Liver (tissue), 9 donors: ENCODE data around the gene CDC14A. TPM values are rescaled to one million over a fixed set of nuclear protein-coding genes. Genes with fewer than 3 reads are reported as not detected.

ENCODE experiments used
- DNase-seq: peaks from one replicate; pipeline ENCODE4 v3.0.0-alpha.2; 2017; ENCODE audit warnings: low spot score
- H3K27ac ChIP-seq, 2 donors: one replicate each; pipeline ENCODE4 v1.7.0; 2013; ENCODE audit warnings: inconsistent platforms in 2 of 2, low read length in 2 of 2, control low read depth in 1 of 2, low read depth in 1 of 2, mild to moderate bottlenecking in 1 of 2
- H3K27me3 ChIP-seq, 4 donors: one replicate each; pipeline versions ENCODE4 v1.6.1 to v1.7.0; 2013; ENCODE audit warnings: low read length in 3 of 4, inconsistent platforms in 1 of 4, mild to moderate bottlenecking in 1 of 4, moderate library complexity in 1 of 4; ENCODE audit not compliant: control insufficient read depth in 4 of 4, insufficient read depth in 4 of 4
- H3K36me3 ChIP-seq, 4 donors: one replicate each; pipeline versions ENCODE4 v1.6.1 to v1.7.0; 2013; ENCODE audit warnings: low read length in 3 of 4, mild to moderate bottlenecking in 3 of 4, low read depth in 1 of 4, moderate library complexity in 1 of 4; ENCODE audit not compliant: control insufficient read depth in 4 of 4, insufficient read depth in 3 of 4
- H3K4me1 ChIP-seq, 4 donors: one replicate each; pipeline versions ENCODE4 v1.6.1 to v1.7.0; 2013; ENCODE audit warnings: low read length in 3 of 4, mild to moderate bottlenecking in 3 of 4, moderate library complexity in 1 of 4; ENCODE audit not compliant: control insufficient read depth in 4 of 4, insufficient read depth in 4 of 4
- H3K4me3 ChIP-seq, 3 donors: one replicate each; pipeline versions ENCODE4 v1.6.1 to v1.7.0; 2013; ENCODE audit warnings: low read length in 3 of 3, control low read depth in 1 of 3, low read depth in 1 of 3, mild to moderate bottlenecking in 1 of 3
- H3K9ac ChIP-seq, 2 donors: one replicate each; pipeline ENCODE4 v1.7.0; 2013; ENCODE audit warnings: low read length in 2 of 2, mild to moderate bottlenecking in 2 of 2, moderate library complexity in 2 of 2, control low read depth in 1 of 2, low read depth in 1 of 2
- H3K9me3 ChIP-seq, 4 donors: one replicate each; pipeline versions ENCODE4 v1.6.1 to v1.7.0; 2013; ENCODE audit warnings: low read length in 3 of 4; ENCODE audit not compliant: control insufficient read depth in 4 of 4
- CTCF ChIP-seq: fragments of 150-350 bp; IDR thresholded peaks from 2 replicates; pipeline ENCODE4 v1.5.1; 2017; ENCODE audit warnings: improper control_type of control experiment, low read depth, low read length; ENCODE audit not compliant: missing input control
- EGR1 ChIP-seq, 2 donors: IDR thresholded peaks; 2 replicates each; pipeline ENCODE4 v1.6.1; 2016 to 2018; ENCODE audit warnings: antibody characterized with exemption in 2 of 2, low read depth in 2 of 2
- FOXA1 ChIP-seq: IDR thresholded peaks from 2 replicates; pipeline ENCODE4 v1.6.1; 2016; ENCODE audit warnings: antibody characterized with exemption
- FOXA2 ChIP-seq: IDR thresholded peaks from 2 replicates; pipeline ENCODE4 v1.6.1; 2016; ENCODE audit warnings: antibody characterized with exemption
- GABPA ChIP-seq, 2 donors: IDR thresholded peaks in 1 of 2; conservative IDR thresholded peaks in 1 of 2; 2 replicates each; pipeline ENCODE4 v1.6.1; 2016; ENCODE audit warnings: antibody characterized with exemption in 2 of 2, mild to moderate bottlenecking in 1 of 2, moderate library complexity in 1 of 2
- HNF4A ChIP-seq, 2 donors: conservative IDR thresholded peaks; 2 replicates each; pipeline ENCODE4 v1.6.1; 2016; ENCODE audit warnings: antibody characterized with exemption in 2 of 2, mild to moderate bottlenecking in 2 of 2
- HNF4G ChIP-seq: IDR thresholded peaks from 2 replicates; pipeline ENCODE4 v1.6.1; 2016; ENCODE audit warnings: antibody characterized with exemption
- NR2F2 ChIP-seq: IDR thresholded peaks from 2 replicates; pipeline ENCODE4 v1.6.1; 2016; ENCODE audit warnings: antibody characterized with exemption
- RAD21 ChIP-seq, 2 donors: IDR thresholded peaks; 2 replicates each; pipeline ENCODE4 v1.6.1; 2016; ENCODE audit warnings: antibody characterized with exemption in 2 of 2, mild to moderate bottlenecking in 2 of 2
- RXRA ChIP-seq, 2 donors: IDR thresholded peaks; 2 replicates each; pipeline ENCODE4 v1.6.1; 2017 to 2018; ENCODE audit warnings: antibody characterized with exemption in 2 of 2, mild to moderate bottlenecking in 1 of 2
- SP1 ChIP-seq: IDR thresholded peaks from 2 replicates; pipeline ENCODE4 v1.6.1; 2018; ENCODE audit warnings: antibody characterized with exemption, mild to moderate bottlenecking
- TAF1 ChIP-seq: conservative IDR thresholded peaks from 2 replicates; pipeline ENCODE4 v1.6.1; 2016; ENCODE audit warnings: antibody characterized with exemption, mild to moderate bottlenecking
- YY1 ChIP-seq: IDR thresholded peaks from 2 replicates; pipeline ENCODE4 v1.6.1; 2016; ENCODE audit warnings: antibody characterized with exemption, mild to moderate bottlenecking
- ZBTB33 ChIP-seq: IDR thresholded peaks from 2 replicates; pipeline ENCODE4 v1.6.1; 2016; ENCODE audit warnings: antibody characterized with exemption
- WGBS: extraction: QIAGEN DNeasy Blood & Tissue Kit; methylation state at CpG from one replicate; pipeline ENCODE4 v1.1.7; 2013; 5-methylcytosine and 5-hydroxymethylcytosine counted together
- polyA plus RNA-seq, 2 donors: library from polyadenylated mRNA; stranded (reverse) in 1 of 2; unstranded in 1 of 2; fragments of 200-250 nt in 1 of 2; fragments of >200 nt in 1 of 2; fragmentation: Nextera tagmentation in 1 of 2; extraction: Ambion mirVana in 1 of 2; gene quantifications; one replicate each; pipeline versions ENCODE4 v1.2.1 to v1.2.3, GENCODE V29; 2013 to 2015
- total RNA-seq, 2 donors: library from RNA; depleted of rRNA; stranded (reverse); fragments of >200 nt; gene quantifications; one replicate each; pipeline ENCODE4 v1.2.3, GENCODE V29; 2014
- TF ChIP-seq, protein P1 (sequence below): IDR thresholded peaks from 2 replicates; pipeline ENCODE4 v1.6.1; 2016; ENCODE audit warnings: antibody characterized with exemption, mild to moderate bottlenecking
- donor health status: healthy.
- donor health status: healthy.
- donor health status: healthy.
- donor health status: healthy.
- donor health status: healthy.

The CDC14A gene
- total and polyA plus RNA-seq, 4 donors: 0.39 to 4.1 (median 2.6) TPM

DNA sequence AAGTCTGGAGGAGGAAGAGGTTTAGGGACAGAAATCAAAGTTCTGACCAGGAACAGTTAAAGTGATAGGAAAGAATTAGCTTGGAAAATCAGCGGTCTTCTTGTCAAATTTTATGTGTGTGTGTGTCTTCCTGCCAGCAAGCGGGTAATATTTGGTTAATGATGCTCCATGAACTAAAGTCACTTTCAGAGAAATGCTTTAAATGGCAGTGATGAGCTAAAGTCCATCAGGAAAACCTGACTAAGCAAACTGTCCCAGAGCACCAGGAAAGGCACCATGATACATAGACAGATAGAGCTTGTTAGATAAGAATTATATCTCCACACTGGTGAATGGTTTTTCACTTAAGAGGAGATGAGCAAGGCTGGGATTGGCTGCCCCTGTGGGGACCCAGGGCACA, 10.0 kb upstream of the CDC14A start:
- DNase-seq: no peak
- TF ChIP-seq HNF4A (conservative IDR thresholded peaks at IDR 0.05) (peak in 1 of 2 donors; percentile 7), HNF4G (no peak)
- TF ChIP-seq, protein P1, sequence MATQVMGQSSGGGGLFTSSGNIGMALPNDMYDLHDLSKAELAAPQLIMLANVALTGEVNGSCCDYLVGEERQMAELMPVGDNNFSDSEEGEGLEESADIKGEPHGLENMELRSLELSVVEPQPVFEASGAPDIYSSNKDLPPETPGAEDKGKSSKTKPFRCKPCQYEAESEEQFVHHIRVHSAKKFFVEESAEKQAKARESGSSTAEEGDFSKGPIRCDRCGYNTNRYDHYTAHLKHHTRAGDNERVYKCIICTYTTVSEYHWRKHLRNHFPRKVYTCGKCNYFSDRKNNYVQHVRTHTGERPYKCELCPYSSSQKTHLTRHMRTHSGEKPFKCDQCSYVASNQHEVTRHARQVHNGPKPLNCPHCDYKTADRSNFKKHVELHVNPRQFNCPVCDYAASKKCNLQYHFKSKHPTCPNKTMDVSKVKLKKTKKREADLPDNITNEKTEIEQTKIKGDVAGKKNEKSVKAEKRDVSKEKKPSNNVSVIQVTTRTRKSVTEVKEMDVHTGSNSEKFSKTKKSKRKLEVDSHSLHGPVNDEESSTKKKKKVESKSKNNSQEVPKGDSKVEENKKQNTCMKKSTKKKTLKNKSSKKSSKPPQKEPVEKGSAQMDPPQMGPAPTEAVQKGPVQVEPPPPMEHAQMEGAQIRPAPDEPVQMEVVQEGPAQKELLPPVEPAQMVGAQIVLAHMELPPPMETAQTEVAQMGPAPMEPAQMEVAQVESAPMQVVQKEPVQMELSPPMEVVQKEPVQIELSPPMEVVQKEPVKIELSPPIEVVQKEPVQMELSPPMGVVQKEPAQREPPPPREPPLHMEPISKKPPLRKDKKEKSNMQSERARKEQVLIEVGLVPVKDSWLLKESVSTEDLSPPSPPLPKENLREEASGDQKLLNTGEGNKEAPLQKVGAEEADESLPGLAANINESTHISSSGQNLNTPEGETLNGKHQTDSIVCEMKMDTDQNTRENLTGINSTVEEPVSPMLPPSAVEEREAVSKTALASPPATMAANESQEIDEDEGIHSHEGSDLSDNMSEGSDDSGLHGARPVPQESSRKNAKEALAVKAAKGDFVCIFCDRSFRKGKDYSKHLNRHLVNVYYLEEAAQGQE: no peak
- H3K9me3 ChIP-seq: no peaks in the 10 kb centered on the region
- H3K36me3 ChIP-seq: no peaks in the 10 kb centered on the region
- H3K27me3 ChIP-seq: no peaks in the 10 kb centered on the region
- no peak overlapping the region for H3K4me3 ChIP-seq
- no peak overlapping the region for H3K9ac ChIP-seq
- H3K4me1 ChIP-seq: peaks cover 0 to 6% (median under 1%) of the 10 kb centered on the region in 4 donors
- WGBS: 77% methylated on average over 2 of the region's 2 CpGs
- H3K27ac ChIP-seq: no peak overlapping the region

- DNase-seq: no peak
- Histone ChIP-seq H3K9me3 (no peaks in the 10 kb centered on the region), H3K36me3 (no peaks in the 10 kb centered on the region), H3K27me3 (no peaks in the 10 kb centered on the region), H3K9ac (no peak overlapping the region), H3K27ac (no peak overlapping the region), H3K4me3 (no peak overlapping the region), H3K4me1 (peaks cover 0 to 6% (median under 1%) of the 10 kb centered on the region in 4 donors)
- TF ChIP-seq SP1: peak; percentile 24
- TF ChIP-seq TAF1: no peak
- TF ChIP-seq RAD21 (IDR thresholded peaks at IDR 0.05): no peak
- TF ChIP-seq HNF4A (conservative IDR thresholded peaks at IDR 0.05): peak; percentile 51 to 91
- peak; percentile 18 for TF ChIP-seq NR2F2
- TF ChIP-seq HNF4G: peak; percentile 32
- peak in 1 of 2 donors; percentile 39 for TF ChIP-seq RXRA (IDR thresholded peaks at IDR 0.05)
- WGBS: 80% methylated on average over 3 of the region's 3 CpGs
Observed at GRCh38 chr1:100343897-100344296, 8.4 kb upstream of the CDC14A start.

GRCh38 chr1:100344774-100345173, 7.5 kb upstream of the CDC14A start:
- H3K9me3 ChIP-seq: no peaks in the 10 kb centered on the region
- 90% methylated on average over 2 of the region's 2 CpGs for WGBS
- no peaks in the 10 kb centered on the region for H3K36me3 ChIP-seq
- H3K9ac ChIP-seq: no peak overlapping the region
- no peaks in the 10 kb centered on the region for H3K27me3 ChIP-seq
- peaks cover 0 to 9% (median under 1%) of the 10 kb centered on the region in 4 donors for H3K4me1 ChIP-seq
- H3K4me3 ChIP-seq: no peak overlapping the region
- TF ChIP-seq FOXA1: no peak
- TF ChIP-seq HNF4G: no peak
- TF ChIP-seq YY1: no peak
- no peak for TF ChIP-seq CTCF
- TF ChIP-seq GABPA (IDR thresholded peaks at IDR 0.05 in 1 of 2, conservative IDR thresholded peaks at IDR 0.05 in 1 of 2): no peak
- TF ChIP-seq TAF1: no peak
- TF ChIP-seq RAD21 (IDR thresholded peaks at IDR 0.05): no peak
- TF ChIP-seq ZBTB33: no peak
- no peak for TF ChIP-seq EGR1 (IDR thresholded peaks at IDR 0.05; ENCODE audit: low read depth in 2 of 2)
- no peak for TF ChIP-seq RXRA (IDR thresholded peaks at IDR 0.05)
- TF ChIP-seq FOXA2: no peak
- TF ChIP-seq NR2F2: no peak
- TF ChIP-seq, protein P1: no peak
- no peak for DNase-seq
- H3K27ac ChIP-seq: no peak overlapping the region
